HFF-Myc (cell line): ENCODE measurements around the gene RASGEF1C.

ENCODE experiments used
- DNase-seq: peaks from one replicate; pipeline ENCODE4 v3.0.0-alpha.2; 2011; ENCODE audit warnings: low read depth; ENCODE audit errors: extremely low read depth
- H3K4me3 ChIP-seq: replicated peaks from 2 replicates; pipeline ENCODE4 v1.5.1; 2011; ENCODE audit warnings: low read depth, mild to moderate bottlenecking, control low read depth, low read length
- TF ChIP-seq, protein P1 (sequence below): IDR thresholded peaks from 2 replicates; pipeline ENCODE4 v1.5.1; 2012; ENCODE audit warnings: mild to moderate bottlenecking, low read depth, low read length, control low read depth; ENCODE audit errors: missing control alignments

Gene RASGEF1C

DNA sequence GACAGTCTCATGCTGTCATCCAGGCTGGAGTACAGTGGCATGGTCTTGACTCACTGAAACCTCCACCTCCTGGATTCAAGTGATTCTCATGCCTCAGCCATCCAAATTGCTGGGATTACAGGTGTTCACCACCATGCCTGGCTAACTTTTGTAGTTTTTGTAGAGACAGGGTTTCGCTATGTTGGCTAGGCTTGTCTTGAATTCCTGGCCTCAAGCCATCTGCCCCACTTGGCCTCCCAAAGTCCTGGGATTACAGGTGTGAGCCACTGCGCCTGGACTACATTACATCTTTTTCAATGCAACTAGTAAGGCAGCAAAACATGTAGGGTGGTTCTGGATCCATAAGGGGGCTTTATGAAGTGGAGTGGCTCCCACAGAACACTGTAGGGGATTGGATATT lies 29.6 kb upstream of the RASGEF1C start:
- TF ChIP-seq, protein P1, sequence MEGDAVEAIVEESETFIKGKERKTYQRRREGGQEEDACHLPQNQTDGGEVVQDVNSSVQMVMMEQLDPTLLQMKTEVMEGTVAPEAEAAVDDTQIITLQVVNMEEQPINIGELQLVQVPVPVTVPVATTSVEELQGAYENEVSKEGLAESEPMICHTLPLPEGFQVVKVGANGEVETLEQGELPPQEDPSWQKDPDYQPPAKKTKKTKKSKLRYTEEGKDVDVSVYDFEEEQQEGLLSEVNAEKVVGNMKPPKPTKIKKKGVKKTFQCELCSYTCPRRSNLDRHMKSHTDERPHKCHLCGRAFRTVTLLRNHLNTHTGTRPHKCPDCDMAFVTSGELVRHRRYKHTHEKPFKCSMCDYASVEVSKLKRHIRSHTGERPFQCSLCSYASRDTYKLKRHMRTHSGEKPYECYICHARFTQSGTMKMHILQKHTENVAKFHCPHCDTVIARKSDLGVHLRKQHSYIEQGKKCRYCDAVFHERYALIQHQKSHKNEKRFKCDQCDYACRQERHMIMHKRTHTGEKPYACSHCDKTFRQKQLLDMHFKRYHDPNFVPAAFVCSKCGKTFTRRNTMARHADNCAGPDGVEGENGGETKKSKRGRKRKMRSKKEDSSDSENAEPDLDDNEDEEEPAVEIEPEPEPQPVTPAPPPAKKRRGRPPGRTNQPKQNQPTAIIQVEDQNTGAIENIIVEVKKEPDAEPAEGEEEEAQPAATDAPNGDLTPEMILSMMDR = no peak
- DNase-seq = no peak
- H3K4me3 ChIP-seq = no peak overlapping the region

DNA sequence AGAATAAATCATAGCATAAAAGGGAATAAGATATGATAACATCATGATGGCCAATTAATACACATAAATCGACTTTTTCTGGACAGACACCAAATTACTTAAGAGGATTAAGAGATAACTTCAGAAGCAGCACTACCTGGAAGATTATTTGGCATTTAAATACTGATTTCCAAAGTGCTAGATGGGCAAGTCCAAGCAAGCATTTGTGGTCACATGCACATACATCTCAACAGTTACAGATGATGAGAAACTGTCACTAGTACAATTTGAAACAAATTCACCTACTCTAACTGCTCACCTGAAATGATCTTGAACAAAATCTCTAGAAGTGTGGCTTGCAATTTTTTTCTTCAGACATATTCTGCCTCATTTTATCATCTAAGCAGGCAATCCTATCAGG lies 26.8 kb upstream of the RASGEF1C start:
- TF ChIP-seq, protein P1 = no peak
- DNase-seq = no peak
- no peak overlapping the region for H3K4me3 ChIP-seq

DNA sequence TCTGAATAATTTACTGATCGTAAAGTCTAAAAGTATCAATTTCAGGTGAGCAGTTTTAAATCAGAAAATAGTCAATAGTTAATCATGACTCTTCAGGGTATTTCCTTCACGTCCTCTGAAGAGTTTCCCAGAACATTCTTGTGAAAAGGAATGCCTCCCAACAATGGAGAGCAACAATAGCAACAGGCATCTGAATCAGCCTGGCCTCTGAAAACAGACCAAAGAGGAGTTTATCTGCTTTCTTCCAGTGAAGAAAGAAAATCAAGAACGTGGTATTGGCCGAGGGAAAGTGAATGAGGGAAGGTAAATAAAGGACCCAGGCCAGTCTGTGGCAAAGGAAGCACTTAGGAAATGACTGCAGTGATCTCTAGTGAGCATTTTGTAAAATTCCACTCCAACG lies 26.1 kb upstream of the RASGEF1C start:
- DNase-seq = no peak
- TF ChIP-seq, protein P1 = no peak
- H3K4me3 ChIP-seq = no peak overlapping the region

DNA sequence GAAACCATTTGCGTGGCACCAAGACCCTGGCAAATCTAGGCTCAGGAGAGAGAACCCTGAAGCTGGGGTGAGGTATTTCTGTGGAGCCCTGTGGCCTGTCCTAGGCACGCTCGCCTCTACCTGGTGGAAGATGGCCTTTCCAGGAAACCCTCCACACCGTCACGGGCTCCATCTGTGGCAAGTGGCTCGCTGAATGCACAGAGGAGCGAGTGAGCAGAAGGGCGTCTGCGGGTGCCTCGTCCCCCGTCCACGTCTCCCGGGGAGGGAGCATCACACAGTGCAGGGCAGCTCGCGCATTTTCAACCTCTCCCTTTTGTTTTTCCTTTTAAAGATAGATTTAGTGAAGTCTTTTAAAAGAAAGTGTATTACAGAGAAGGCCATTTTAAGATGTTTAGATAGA lies 25.3 kb upstream of the RASGEF1C start:
- TF ChIP-seq, protein P1 = no peak
- DNase-seq = no peak
- H3K4me3 ChIP-seq = no peak overlapping the region

DNA sequence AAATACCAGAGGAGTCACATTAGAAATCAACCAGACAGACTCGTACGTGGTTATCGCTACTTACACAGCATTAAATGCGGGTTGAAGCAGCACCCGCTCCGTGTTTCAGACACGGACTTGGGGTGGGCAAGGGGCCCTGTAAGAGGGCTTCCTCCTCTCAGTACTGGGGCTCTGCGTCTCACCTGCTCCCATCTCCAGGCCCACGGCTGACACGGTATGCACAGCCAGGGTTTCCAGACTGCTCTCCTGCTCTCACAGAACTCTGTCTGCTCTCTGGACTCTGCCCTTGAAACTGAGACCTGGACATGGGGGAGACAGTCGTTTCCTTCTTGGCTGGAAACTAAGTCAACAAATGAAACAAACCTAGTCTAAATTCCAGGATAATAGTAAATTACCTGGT lies 24.7 kb upstream of the RASGEF1C start:
- DNase-seq = no peak
- H3K4me3 ChIP-seq = no peak overlapping the region
- TF ChIP-seq, protein P1 = no peak

DNA sequence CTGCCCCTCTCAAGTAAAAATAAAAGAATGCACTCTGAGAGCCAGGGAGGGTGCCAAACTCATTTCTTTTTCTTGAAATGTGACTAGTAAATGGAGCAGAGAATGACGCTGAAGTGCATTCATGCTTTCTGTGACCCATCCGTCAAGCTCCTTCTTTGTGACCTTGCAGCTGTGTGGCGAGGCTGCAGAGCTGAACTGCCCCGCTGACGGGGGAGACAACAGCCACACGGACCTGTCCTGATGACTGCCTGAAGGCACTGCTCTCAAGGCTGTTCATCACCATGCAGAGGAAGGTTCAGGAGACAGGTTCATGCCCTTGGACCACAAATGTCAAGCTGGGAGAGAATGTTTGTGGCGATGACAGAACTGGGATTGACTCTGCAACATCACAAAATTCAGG lies 21.0 kb upstream of the RASGEF1C start:
- DNase-seq = no peak
- TF ChIP-seq, protein P1 = no peak
- H3K4me3 ChIP-seq = no peak overlapping the region

DNA sequence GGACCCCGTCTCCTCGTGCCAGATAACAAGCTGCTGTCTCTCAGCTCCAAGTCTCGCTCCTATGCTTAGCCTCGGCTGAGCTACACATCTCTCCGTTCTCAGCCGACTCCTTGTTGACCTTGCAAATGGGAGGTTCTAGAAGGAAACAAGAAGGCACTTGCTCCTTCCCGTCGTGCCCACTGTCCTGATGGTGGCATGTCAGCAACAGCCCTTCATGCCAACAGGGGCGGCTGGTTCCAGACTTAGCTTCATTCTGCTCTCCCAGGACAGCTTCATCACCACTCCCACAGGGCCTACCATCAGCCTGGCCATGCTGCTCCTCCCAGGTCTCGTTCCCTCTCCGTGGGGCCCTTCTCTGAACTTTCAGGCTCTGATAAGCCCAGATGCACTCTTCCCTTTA lies 13.0 kb upstream of the RASGEF1C start:
- DNase-seq = no peak
- TF ChIP-seq, protein P1 = no peak
- no peak overlapping the region for H3K4me3 ChIP-seq
